NCI-H2196 (cell line): ENCODE measurements around the gene MMP27.

ENCODE experiments used
- DNase-seq: peaks from one replicate; lab custom pipeline; 2025; ENCODE audit not compliant: unreplicated experiment; lab: John Stamatoyannopoulos, UW

MMP27 gene

DNA sequence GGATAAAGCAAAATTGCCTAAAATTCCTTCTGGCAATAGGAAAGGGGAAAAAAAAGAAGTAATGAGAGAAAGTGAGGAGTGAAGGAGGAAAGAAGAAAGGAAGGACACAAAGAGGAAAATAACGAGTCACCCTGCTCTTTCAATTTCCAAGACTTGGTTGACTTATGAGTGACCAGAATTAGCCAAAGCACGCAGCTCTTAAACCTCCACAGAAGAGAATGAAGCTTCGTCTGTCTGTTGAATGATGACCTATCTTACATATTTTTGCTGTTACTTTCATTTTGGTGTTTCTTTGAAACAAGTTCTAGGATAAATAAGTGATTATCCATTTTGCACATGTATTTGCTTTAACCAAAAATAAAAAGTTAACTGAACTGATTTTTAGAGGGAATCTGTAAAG, 728 bp downstream of the MMP27 start:
- DNase-seq = no peak

DNA sequence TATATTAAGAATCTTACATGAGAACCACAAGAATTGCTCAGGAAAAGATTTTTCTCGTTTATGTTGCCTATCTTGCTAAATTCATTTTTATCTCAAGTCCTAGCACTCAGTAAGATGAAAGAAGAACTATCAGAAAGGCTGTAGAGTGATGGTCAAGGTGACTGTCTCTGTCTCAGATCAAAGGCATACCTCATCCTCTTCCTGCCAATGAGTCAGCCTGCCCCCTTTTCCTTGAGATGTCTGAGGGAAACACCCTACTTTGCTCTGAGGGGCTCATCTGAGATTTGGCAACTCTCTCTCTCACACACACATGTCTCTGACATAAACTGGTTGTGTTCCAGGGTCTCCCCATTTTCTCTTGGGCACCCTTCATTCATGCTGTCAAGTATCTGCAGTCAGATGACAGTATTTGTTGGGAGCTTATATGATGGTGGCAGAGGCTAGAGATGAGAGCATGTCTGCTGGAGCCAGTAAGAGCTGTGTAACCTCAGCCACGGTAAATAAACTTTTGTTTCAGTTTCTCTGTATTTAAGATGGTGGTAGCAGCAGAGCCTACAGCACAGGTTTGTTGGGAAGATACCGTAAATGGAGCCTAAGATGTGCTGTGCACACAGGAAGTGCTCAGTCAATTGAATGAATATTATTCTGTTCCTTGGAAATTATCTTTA, 1.6 kb downstream of the MMP27 start:
- no peak for DNase-seq

DNA sequence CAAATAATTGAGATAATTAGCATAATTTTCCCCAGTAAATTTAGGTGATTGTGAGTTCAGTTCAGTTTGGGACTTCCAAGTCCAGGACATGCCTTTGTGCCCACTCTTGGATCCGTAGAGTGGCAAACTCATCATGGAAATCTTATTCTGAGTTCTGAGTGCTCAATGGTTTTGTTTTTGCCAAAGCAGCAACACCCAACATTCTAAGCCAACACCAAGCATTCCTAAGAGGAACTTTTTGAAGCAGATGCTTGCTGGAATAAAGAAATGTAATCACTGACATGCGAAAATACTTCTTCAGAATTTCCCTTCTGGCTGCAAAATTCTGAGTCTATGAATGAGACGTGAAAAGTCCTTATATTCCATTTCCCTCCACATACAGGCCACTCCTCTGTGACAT, 10.4 kb downstream of the MMP27 start:
- DNase-seq = no peak

DNA sequence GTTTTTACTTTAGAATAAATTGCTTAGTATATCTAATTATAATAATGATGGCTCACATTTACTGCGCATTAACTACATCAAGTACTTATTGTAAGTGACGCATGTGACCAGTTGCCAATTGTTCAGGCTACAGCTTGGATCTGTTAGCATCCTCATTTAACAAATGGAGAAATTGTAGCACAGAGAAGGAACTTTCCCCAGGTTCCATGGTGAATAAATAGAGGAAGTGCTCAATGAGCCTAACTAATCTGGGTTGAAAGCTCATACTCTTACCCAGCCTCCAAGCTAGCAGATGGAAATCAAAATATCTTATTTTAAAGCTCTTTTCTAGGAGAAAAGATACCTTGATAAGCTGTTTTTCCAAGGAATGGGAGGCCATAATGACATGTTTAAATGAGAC, 19.8 kb downstream of the MMP27 start:
- DNase-seq = no peak

DNA sequence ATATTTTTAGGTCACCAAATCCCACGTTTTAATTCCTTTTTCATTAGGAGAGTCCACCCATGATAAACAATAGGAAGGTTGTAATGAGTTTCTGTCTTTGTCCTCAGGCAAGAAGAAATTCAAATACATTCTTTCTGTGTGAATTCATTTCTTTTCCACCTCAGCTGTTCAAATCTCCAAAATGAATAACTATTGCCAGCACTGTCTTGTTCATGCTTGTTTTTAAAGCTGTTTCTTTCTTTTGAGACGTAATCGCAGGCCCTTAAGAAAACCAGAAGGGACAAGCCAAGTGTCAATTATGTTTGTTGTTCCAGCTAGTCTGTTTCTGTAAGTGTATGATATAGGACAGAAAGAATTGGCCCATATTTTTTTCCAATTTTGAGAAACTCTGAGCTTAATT, 20.2 kb downstream of the MMP27 start:
- no peak for DNase-seq

DNA sequence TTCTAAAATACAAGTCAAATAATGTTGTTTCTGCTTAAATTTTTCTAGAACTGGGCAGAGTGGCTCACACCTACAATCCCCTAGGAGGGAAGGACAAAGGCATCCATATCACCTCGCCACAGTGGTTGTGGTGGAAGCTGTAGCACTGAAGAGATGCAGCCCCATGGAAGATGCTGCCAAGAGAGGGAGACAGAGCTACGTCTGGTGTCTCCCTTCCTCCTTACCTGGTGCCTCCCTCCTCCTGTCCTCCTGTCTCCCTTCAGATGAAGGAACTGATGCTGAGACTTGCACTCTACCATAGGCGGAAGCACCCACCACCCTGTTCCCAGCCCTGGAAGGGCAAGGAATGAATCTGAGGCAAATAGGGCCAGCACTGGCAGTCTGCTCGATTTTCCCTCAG, 22.3 kb downstream of the MMP27 start:
- no peak for DNase-seq

DNA sequence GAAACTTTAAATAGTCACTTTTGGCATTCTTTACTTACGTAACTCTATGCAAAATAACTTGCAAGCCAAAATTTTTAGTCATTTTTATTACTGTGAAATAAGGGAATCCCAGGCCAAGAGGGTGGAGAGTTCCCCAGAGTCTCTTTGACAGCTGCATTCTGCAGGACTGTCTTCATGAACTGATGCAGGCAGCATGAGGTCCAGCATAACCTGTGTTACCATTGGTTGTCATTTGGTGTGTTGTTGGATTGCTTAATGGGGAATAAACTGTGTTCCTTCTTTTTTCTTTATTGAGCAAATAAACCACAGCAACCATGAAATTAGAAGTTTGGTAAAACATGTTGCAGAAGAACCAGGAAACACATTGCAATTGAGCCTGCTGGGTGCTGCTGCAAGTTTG, 24.6 kb downstream of the MMP27 start:
- DNase-seq = no peak

DNA sequence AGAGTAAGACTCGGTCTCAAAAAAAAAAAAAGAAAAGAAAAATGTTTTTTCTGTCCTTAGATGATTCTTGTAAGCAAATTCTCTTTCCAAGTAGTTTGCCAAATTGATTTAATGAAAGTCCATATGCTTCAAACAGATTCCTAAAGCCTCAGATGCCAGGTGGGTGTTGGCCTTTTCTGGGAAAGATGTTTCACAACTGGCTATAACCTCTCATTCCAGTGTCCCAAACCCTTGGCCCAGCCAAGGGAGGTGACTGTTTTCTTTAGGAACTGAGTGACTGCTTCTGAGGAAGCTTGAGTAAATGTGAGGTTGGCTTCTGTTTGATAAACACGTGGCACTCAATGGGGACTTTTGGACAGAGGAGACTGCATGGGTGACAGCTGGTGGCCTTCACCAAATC, 27.5 kb downstream of the MMP27 start:
- no peak for DNase-seq

DNA sequence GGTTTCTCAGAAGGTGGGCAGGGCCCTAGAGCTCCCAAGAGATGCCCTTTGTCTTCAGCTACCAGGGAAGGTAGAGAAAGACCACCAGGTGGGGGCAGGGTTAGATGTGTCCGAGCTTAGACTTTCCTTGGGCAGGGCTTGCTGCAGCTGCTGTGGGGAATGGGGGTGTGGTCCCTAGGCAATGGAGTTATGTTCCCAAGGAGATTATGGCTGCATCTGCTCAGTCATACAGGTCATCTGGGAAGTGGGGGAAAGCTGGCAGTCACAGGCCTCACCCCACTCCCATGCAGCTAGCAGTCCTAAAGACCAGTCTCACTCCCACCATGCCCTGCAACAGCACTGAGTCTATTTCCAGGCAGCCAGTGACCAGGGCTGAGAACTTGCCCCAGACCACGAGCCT, 29.5 kb downstream of the MMP27 start:
- no peak for DNase-seq

DNA sequence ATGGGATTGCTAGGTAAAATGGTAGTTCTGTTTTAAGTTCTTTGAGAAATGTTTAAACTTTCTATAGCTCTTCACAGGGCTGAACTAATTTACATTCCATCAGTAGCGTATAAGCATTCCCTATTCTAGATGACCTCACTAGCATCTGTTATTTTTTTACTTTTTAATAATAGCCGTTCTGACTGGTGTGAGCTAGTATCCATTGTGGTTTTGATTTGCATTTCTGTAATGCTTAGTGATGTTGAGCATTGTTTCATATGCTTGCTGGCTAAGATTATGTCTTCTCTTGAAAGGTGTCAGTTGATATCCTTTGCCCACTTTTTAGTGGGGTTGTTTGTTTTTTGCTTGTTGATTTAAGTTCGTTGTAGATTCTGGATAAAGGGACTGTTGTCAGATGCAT, 35.9 kb downstream of the MMP27 start:
- DNase-seq = no peak

DNA sequence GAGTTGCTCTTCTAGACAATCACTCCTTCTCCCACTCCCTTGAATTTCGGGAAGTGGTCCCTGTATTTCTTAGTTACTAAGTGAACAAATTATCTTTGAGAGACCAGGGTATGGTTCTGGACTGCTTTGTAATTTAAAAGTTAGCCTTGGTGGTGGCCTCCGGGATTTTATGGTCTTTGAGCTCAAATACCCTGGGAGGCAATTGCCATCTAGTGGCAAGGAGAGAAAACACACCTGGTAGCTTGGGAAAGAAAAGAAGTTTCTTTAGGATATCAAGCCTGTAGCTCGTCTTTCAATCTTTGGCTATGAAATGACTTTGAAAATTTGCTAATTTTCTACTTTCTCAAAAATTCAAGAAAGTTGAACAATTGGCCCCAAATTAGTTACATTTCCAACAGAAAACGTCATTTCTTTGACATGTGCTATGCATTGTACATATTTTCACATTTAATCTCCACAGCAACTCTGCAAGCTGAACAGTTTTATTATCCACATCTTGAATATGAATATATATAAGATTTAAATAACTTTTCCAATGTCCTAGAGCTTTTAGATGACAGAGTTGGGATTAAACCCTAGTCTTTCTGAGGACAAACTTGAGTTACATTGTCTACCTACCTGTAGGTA, 39.1 kb downstream of the MMP27 start:
- DNase-seq = peak; percentile 34

DNA sequence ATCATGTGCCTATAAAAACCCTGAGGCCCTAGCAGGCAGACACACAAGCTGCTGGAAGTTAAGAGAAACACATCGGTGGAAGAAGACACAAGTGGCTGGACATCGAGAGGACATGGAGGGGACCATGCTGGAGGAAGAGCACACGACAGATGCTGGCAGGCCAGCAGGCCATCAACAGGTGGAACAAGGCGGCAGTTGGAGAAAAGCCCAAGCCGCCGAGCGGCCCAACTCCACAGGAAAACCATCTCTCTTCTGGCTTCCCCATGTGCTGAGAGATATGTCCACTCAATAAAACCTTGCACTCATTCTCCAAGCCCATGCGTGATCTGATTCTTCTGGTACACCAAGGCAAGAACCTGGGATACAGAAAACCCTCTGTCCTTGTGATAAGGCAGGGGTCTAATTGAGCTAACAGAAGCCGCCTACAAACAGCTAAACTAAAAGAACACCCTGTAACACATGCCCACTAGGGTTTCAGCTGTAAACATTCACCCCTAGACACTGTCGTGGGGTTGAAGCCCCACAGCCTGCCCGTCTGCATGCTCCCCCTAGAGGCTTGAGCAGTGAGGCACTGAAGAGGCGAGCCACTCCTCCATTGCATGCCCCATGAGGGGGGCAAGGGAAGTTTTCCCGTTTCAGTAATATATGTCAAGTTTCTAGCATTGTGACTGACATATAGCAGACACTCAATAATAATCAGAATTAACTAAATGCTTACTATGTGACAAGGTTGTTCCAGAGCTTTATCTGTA, 41.4 kb downstream of the MMP27 start:
- no peak for DNase-seq

DNA sequence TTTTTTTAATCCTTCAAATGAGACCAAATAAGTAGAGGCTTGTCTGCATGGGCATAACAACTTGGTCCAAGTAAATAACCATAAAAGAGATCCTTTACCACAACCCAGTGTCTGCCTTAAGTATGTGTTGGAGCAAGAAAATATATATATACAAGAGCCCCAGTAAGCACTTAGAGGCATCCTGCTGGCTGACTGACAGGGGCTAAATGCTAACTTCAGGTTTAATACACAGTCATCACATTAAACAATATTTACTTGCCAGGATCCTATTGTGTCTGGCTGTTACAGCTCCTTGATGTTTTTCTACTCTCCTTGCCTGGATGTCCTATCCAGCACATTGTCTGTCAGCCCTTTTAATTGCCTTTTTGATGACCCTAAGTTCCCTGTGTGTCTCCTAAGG, 43.0 kb downstream of the MMP27 start:
- DNase-seq = no peak

DNA sequence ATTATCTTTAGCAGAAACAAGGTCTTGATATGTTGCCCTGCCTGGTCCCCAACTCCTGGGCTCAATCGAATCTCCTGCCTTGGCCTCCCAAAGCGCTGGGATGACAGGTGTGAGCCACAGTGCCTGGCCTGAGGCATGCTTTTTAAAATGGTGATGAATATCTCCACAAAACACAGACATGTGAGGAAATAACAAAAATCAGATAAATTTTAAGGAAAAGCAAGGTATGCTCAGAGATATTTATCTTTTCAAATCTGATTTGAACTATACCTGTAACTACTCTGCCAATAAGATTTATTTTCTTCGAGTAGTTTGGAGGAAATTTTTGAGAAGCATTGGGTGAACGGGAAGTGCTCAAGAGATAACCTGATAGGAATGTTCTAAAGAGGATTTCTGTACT, 44.5 kb downstream of the MMP27 start:
- no peak for DNase-seq

DNA sequence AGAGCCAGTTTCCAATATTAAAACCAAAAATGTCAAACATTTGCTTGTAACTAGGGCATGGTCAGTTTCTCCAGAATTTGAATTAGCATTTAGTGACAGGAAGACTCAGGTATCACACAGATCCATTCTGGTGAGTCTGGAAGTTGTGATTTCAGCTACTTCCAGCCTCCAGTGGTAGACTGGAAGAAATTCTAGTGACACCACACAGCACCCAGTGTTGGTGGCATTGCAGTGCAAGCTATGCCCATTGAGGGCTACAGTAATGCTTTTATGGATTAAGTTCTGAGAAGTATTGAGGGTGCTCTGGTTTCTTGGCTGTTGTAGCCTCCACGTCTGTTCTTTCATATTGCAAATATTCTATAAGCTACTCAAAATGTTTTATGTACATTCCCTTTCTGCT, 49.0 kb downstream of the MMP27 start:
- no peak for DNase-seq

DNA sequence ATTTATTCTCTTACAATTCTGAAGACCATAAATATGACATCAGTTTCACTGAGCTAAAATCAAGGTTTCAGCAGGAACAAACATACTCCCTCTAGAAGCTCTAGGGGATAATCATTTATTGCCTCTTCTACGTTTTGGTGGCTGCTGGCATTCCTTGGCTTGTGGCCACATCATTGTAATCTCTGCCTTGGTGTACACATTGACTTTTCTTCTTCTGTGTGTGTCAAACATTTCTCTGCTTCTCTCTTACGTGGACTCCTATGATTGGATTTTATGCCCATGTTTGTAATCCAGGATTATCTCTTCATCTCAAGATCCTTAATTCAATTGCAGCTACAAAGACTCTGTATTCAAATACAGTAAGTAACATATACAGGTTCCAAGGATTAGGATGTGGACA, 50.0 kb downstream of the MMP27 start:
- DNase-seq = no peak

DNA sequence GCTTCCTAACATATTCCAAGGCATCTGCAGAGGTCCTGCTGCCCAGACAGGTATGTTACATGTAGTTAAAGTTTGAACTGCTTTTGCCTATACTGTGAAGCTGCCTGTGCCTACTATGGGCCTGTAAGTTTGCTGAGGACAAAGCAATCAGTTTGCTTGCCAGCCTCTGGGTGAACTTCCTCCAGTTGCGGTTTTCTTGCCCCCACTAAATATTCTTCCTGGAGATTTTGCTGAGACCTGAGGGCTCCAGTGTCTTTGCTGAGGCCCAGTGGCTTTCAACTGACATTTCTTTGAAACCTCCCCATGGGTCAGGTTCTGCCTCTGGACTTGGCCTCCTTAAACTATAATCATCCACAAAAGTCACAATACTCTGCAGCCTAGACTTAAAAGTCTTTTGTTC, 50.8 kb downstream of the MMP27 start:
- DNase-seq = no peak

DNA sequence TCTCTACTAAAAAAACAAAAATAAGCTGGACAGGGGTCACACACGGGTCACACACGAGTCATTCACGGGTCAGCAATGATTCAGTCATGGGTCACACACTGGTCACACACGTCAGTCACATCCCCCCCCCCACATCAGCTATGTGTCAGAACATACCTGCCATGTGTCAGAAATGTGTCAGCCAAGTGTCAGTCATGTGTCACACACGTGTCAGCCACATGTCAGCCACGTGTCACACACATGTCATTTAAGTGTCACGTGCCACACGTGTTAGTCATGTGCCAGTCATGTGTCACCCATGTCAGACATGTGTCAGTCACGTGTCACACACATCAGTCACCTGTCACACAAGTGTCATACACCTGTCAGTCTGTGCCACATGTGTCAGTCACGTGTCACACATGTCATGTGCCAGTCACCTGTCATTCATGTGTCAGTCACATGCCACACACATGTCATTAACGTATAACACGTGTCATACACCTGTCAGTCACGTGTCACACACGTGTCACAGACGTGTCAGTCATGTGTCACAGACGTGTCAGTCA, 51.8 kb downstream of the MMP27 start:
- no peak for DNase-seq

DNA sequence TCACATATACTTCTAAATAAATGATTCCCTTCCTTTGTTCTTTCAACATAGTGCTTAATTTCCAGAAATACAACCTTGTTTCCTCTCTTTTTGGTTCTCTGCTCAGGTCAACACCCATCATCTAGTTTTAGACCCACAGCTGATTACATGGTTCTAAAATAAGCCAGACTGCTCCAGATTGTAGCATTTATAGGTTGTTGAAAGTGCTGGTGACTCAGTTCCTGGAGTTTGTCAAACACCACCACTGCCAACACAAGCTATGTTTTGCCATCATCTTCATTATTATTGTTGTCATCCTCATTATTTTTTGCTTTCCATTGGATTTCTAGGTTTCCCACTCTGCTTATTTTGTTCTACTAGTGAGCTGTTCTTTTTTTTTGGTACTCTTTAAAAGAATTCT, 58.1 kb downstream of the MMP27 start:
- DNase-seq = no peak

DNA sequence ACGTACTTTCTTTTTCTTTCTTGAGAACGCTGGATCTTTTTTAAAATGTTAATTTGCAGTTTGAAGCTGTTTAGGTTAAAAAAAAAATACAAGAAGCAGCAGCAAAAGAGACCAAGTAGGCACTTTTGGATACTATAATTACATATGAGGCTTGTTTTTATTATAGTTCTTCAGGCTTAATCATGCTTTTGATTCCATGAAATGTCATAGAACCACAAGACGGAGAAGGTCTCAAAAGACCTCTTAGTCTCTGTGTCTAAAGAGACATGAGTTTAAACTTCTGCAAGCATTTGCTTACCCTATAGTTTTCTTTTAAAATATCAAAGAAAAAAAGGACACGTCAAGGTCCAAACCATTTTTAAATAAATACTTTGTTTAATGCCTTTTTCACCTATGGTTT, 61.6 kb downstream of the MMP27 start:
- no peak for DNase-seq
